Right atrium auricular region (tissue), 2 donors: ENCODE data around the gene SERBP1. TPM values are rescaled to one million over a fixed set of nuclear protein-coding genes. Genes with fewer than 3 reads are reported as not detected.
"Not testable (repeated sequence)": the region's sequence is repeated elsewhere in the genome, so short reads cannot be mapped to it uniquely, and the experiment has no call there.

Experiments
- DNase-seq: peaks from one replicate; pipeline ENCODE4 v3.0.0-alpha.2; 2019; ENCODE audit warnings: low spot score
- H3K27ac ChIP-seq, 2 donors: fragments of 200-600 bp; sonication (generic); 1 replicate in 1 of 2; 2 replicates in 1 of 2; pipeline ENCODE4 v1.5.1; 2016 to 2019
- H3K27me3 ChIP-seq, 2 donors: fragments of 200-600 bp; sonication (generic); one replicate each; pipeline versions ENCODE4 v1.5.1 to v1.6.0; 2017 to 2019
- H3K36me3 ChIP-seq: fragments of 200-600 bp; sonication (generic); one replicate; pipeline ENCODE4 v1.5.1; 2016
- H3K4me1 ChIP-seq, 2 donors: fragments of 200-600 bp; sonication (generic); one replicate each; pipeline versions ENCODE4 v1.5.1 to v1.6.0; 2017 to 2019
- H3K4me3 ChIP-seq, 2 donors: fragments of 200-600 bp; sonication (generic); 1 replicate in 1 of 2; 2 replicates in 1 of 2; pipeline ENCODE4 v1.5.1; 2017 to 2019; ENCODE audit warnings: mild to moderate bottlenecking in 1 of 2, moderate library complexity in 1 of 2
- H3K9me3 ChIP-seq, 2 donors: fragments of 200-600 bp; sonication (generic); one replicate each; pipeline ENCODE4 v1.5.1; 2019
- CTCF ChIP-seq, 2 donors: fragments of 200-600 bp; sonication (generic); IDR thresholded peaks; one replicate each; pipeline ENCODE4 v1.5.1; 2019; ENCODE audit warnings: antibody characterized with exemption in 2 of 2
- total RNA-seq, 2 donors: library from RNA; depleted of rRNA; stranded (reverse); fragments of >200 nt; gene quantifications; one replicate each; pipeline ENCODE4 v1.1.0, GENCODE V29; 2016

Gene SERBP1
- total RNA-seq, 2 donors from 2014 or later, result 130 to 144 TPM

GRCh38 chr1:67451815-67452214, 21.6 kb upstream of the SERBP1 start:
- H3K27me3 ChIP-seq, result no peaks in the 10 kb centered on the region
- no peak overlapping the region for H3K27ac ChIP-seq
- no peak for DNase-seq
- no peak overlapping the region for H3K4me3 ChIP-seq
- no peaks in the 10 kb centered on the region for H3K9me3 ChIP-seq
- no peaks in the 10 kb centered on the region for H3K4me1 ChIP-seq
- TF ChIP-seq CTCF (IDR thresholded peaks at IDR 0.05), result no peak
- H3K36me3 ChIP-seq, result no peaks in the 10 kb centered on the region

DNA sequence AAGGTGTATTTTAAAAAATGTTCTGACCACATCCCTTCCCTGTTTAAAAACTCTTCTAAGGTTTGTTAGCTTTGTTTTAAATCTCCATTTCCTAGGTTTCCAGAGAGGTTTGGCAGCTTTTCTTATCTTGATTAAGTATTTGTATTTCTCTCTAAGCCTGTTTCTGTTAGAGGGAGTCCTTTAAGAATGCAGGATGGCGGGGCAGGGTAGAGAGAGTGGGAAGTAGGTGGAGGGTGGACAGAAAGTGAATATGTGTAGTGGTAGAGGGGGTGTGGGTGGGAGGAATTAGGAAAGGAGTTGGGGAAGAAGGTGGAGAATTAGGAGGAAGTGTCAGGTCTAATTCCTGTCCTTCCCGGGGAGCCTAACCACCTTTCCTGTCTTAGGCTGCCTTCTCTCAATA, 21.2 kb upstream of the SERBP1 start:
- no peak overlapping the region for H3K27ac ChIP-seq
- no peaks in the 10 kb centered on the region for H3K4me1 ChIP-seq
- H3K36me3 ChIP-seq, result no peaks in the 10 kb centered on the region
- no peak for DNase-seq
- no peaks in the 10 kb centered on the region for H3K27me3 ChIP-seq
- H3K4me3 ChIP-seq, result no peak overlapping the region
- no peaks in the 10 kb centered on the region for H3K9me3 ChIP-seq
- TF ChIP-seq CTCF (IDR thresholded peaks at IDR 0.05), result no peak

DNA sequence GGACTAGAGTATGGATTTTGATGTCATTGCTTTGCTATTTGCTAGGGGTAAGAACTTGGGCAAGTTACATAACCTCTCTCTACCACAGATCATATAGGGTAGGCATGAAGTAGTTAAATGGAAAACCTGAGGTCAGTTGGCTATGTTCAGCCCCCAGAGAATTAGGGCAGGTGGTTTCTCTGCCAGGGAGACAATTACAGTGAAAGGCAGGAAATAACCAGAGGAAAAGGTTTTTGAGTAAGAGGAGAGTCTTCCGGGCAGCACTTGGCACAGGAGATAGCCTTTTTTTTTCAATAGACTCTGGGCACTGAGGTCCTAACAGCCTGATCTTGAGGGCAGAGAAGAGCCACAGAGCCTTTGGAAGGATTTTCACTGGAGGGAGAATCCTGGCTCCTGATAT, 16.7 kb upstream of the SERBP1 start:
- Histone ChIP-seq H3K36me3 (no peaks in the 10 kb centered on the region), H3K4me1 (no peaks in the 10 kb centered on the region), H3K4me3 (no peak overlapping the region), H3K27me3 (no peaks in the 10 kb centered on the region), H3K27ac (no peak overlapping the region), H3K9me3 (no peaks in the 10 kb centered on the region)
- TF ChIP-seq CTCF (IDR thresholded peaks at IDR 0.05), result no peak
- no peak for DNase-seq

- not testable (repeated sequence) for H3K4me1 ChIP-seq, H3K4me3 ChIP-seq, H3K9me3 ChIP-seq, H3K27ac ChIP-seq, H3K27me3 ChIP-seq, DNase-seq, H3K36me3 ChIP-seq
Measured at GRCh38 chr1:67446014-67446413, 15.8 kb upstream of the SERBP1 start.

- TF ChIP-seq CTCF (IDR thresholded peaks at IDR 0.05), result no peak
- H3K36me3 ChIP-seq, result no peaks in the 10 kb centered on the region
- no peak for DNase-seq
- H3K4me1 ChIP-seq, result peaks cover 0 to 9% of the 10 kb centered on the region in 2 donors
- no peaks in the 10 kb centered on the region for H3K9me3 ChIP-seq
- no peak overlapping the region for H3K4me3 ChIP-seq
- no peak overlapping the region for H3K27ac ChIP-seq
- no peaks in the 10 kb centered on the region for H3K27me3 ChIP-seq
Measured at GRCh38 chr1:67441739-67442281, 11.6 kb upstream of the SERBP1 start.

DNA sequence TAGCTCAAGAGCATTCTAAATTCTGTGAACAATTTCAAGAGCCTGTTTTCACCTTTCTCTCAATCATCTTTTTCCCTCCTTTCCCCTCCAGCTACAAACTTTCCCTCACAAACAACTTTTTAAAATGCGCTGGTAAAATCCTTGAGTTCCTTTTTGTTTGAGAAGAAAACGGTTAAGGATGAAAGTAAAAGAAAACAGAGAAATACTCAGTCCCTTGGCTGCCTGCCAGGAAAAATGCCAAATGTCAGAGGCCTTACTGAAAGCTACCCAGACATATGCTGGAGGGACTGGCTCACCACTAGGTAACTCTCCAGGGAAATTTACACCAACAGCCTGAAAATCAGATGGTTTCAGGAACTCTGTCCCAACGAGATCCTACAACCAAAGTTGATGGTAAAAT, 11.0 kb upstream of the SERBP1 start:
- Histone ChIP-seq H3K4me1 (peaks cover 0 to 9% of the 10 kb centered on the region in 2 donors), H3K4me3 (no peak overlapping the region), H3K27me3 (no peaks in the 10 kb centered on the region), H3K9me3 (no peaks in the 10 kb centered on the region), H3K27ac (no peak overlapping the region), H3K36me3 (no peaks in the 10 kb centered on the region)
- TF ChIP-seq CTCF (IDR thresholded peaks at IDR 0.05), result no peak
- no peak for DNase-seq
